GM18870 (cell line): ENCODE measurements around the gene KRT83.

Experiments used
- ATAC-seq: cut with Tn5 transposase; IDR thresholded peaks from one replicate; pipeline ENCODE4 v1.9.1; 2021; ENCODE audit warnings: moderate library complexity; ENCODE audit not compliant: unreplicated experiment

KRT83 gene

GRCh38 chr12:52268212-52268611 lies 53.0 kb downstream of the KRT83 start:
- ATAC-seq: no peak

GRCh38 chr12:52267699-52268098 lies 53.5 kb downstream of the KRT83 start:
- ATAC-seq: no peak

GRCh38 chr12:52267266-52267665 lies 53.9 kb downstream of the KRT83 start:
- ATAC-seq: no peak

- ATAC-seq: no peak
Observed at GRCh38 chr12:52266514-52266913, 54.7 kb downstream of the KRT83 start.

GRCh38 chr12:52264435-52264825 lies 56.8 kb downstream of the KRT83 start:
- ATAC-seq: no peak
